ENCODE data around the gene KIF6.

DNA sequence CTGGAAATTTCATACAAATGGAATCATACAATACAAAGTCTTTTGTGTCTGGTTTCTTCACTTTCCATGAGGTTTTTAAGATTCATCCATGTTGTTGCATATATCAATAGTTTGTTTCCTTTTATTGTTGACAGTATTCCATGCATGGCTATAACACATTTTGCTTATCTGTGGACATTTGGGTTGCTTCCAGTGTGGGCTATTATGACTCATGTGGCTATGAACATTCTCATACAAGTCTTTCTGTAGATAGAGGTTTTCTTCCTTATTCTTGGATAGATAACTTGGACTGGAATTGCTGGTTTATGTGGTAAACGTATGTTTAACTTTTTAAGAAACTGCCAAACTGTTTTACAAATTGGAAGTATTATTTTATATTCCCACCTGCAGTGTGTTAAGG, 30.0 kb upstream of the KIF6 start:
- TF ChIP-seq, protein P1, sequence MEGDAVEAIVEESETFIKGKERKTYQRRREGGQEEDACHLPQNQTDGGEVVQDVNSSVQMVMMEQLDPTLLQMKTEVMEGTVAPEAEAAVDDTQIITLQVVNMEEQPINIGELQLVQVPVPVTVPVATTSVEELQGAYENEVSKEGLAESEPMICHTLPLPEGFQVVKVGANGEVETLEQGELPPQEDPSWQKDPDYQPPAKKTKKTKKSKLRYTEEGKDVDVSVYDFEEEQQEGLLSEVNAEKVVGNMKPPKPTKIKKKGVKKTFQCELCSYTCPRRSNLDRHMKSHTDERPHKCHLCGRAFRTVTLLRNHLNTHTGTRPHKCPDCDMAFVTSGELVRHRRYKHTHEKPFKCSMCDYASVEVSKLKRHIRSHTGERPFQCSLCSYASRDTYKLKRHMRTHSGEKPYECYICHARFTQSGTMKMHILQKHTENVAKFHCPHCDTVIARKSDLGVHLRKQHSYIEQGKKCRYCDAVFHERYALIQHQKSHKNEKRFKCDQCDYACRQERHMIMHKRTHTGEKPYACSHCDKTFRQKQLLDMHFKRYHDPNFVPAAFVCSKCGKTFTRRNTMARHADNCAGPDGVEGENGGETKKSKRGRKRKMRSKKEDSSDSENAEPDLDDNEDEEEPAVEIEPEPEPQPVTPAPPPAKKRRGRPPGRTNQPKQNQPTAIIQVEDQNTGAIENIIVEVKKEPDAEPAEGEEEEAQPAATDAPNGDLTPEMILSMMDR (IDR thresholded peaks at IDR 0.05; ENCODE audit: insufficient read depth, low read depth, low read length), result no peak
- no peak for TF ChIP-seq EZH2 (IDR thresholded peaks at IDR 0.05; ENCODE audit: insufficient read depth, low read length)
